Daoy (cell line): ENCODE measurements around the gene SMARCE1. TPM values are rescaled to one million over a fixed set of nuclear protein-coding genes. Genes with fewer than 3 reads are reported as not detected.

Experiments
- DNase-seq: peaks from one replicate; pipeline ENCODE4 v3.0.0-alpha.2; 2015; ENCODE audit warnings: low read depth
- total RNA-seq: library from RNA; depleted of rRNA; stranded (reverse); fragments of >200 nt; shearing (Covaris generic); gene quantifications from 2 replicates; pipeline ENCODE4 v1.2.3, GENCODE V29; 2014; rRNA removed

SMARCE1 gene
- total RNA-seq = 122 and 126 TPM in 2 replicates

DNA sequence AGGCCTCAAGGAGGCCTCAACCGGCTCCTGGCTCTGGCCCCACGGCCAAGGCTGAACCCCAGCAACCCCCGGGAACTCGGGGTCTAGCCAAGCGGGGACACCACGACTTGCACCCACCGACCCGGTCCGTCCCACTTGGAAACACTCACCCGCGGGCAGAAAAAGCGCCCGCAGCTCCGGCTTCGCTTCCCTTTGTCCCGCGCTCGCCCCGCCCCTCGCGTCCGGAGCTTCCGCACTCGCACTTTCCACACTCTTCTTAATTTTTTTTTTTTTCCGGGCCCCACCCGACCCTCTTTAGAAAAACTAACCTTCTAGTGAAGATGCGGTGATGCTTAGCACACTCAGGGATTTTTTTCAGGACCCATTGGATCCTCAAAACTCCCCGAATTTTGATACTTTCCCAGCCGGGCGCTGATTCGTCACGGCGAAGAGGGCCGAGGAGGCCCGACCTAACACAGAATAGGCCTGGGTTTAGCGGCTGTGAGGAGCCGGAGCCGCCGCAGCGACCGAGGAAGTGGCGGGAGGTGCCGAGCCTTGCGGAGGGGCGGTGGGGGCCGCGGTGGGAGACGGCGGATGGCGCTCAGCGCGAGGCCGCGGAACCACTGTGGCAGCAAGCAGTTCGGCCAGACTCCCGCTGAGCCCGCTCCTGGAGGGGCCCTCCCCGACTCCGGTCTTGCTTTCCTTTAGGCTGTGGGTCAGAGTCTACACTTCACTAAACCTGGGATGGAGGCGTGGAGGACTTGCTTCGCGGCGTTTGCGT is at the start of gene SMARCE1:
SMARCE1 (minus strand) TSS at position 195 of the 760 bp plus-strand sequence. CDS start 2,016 bp downstream, outside the sequence.
- DNase-seq = peak; percentile 84

- no peak for DNase-seq
Measured at GRCh38 chr17:40697297-40697696, 49.7 kb upstream of the SMARCE1 start.

DNA sequence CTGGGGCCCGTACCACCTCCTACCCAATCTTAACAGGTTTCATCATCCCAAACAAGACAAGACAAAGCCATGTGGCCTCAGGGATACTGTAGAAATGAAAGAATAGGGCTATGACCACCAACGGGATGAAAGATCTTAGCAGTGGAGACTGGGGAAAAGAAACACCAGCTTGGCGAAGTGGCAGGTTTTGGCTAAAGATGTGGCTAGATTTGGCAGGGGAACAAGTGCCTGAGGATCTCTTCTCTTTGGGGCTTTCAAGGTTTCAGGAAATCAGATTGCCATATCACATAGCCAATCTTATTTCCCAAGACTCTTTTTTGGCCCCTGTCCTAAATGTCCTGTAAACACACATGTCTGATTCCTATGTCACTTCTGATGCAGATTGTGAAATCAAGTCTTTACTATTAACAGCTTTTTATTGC is 49.0 kb upstream of the SMARCE1 start:
- DNase-seq = no peak

- DNase-seq = no peak
Measured at GRCh38 chr17:40695874-40696472, 48.4 kb upstream of the SMARCE1 start.

DNA sequence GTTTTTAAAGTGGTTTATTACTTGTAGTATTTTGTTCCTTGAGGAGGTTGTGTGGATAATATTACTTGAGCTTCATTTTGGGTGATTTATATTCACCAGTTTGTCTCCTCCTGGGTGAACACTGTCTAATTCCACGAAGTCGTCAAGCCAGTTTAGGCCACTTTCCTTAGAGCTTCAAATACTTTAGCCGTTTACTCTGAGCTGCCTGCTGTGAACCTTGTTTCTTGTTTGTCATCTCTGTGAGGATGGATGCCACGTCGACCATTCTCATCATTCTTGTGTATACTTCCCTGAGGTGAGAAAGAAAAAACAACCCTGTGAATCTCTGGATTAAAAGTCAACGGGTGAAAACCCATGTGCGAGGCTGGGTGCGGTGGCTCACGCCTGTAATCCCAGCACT is 47.0 kb upstream of the SMARCE1 start:
- no peak for DNase-seq

- DNase-seq = no peak
Measured at GRCh38 chr17:40687106-40687505, 39.5 kb upstream of the SMARCE1 start.

- no peak for DNase-seq
Measured at GRCh38 chr17:40686192-40686591, 38.6 kb upstream of the SMARCE1 start.

- no peak for DNase-seq
Measured at GRCh38 chr17:40680998-40681397, 33.4 kb upstream of the SMARCE1 start.

DNA sequence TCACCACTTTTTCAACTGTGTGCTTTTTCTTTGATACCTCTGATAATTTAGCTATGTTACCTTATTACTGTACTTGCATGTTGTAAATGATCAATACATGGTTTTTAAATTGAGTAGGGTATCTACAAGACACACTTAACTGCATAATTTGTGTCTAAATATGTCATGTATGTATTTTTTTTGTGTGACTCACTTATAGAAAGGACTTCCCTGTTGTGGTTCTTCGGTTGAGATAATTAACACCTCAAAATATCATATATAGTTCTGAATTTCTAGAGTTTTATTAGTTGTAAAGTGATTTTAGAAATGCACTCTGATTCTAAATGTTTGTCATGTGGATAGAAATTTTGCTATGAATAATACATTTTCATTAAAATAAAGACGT is 31.9 kb upstream of the SMARCE1 start:
- no peak for DNase-seq

- no peak for DNase-seq
Measured at GRCh38 chr17:40678902-40679522, 31.4 kb upstream of the SMARCE1 start.

GRCh38 chr17:40675905-40676304 is 28.3 kb upstream of the SMARCE1 start:
- DNase-seq = no peak

DNA sequence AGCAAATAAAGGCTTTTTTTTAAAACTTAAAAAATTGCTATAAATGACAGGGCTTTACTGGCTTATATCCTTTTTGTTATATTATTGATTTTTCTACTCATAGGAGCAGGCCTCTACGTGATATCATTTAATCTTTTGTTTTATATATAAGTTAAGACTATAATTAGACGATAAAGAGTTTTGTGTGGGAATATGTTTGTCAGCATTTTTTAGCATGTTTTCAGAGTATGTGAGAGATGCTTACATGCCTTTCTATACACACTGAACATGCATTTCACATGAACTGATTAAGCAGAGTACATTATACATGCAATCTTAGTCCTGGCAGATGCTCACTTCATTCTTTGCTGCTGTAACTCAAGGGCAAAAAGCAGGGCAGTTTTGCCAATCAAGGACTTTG is 25.0 kb upstream of the SMARCE1 start:
- DNase-seq = no peak

GRCh38 chr17:40671282-40671681 is 23.7 kb upstream of the SMARCE1 start:
- no peak for DNase-seq

GRCh38 chr17:40666331-40666730 is 18.7 kb upstream of the SMARCE1 start:
- no peak for DNase-seq

DNA sequence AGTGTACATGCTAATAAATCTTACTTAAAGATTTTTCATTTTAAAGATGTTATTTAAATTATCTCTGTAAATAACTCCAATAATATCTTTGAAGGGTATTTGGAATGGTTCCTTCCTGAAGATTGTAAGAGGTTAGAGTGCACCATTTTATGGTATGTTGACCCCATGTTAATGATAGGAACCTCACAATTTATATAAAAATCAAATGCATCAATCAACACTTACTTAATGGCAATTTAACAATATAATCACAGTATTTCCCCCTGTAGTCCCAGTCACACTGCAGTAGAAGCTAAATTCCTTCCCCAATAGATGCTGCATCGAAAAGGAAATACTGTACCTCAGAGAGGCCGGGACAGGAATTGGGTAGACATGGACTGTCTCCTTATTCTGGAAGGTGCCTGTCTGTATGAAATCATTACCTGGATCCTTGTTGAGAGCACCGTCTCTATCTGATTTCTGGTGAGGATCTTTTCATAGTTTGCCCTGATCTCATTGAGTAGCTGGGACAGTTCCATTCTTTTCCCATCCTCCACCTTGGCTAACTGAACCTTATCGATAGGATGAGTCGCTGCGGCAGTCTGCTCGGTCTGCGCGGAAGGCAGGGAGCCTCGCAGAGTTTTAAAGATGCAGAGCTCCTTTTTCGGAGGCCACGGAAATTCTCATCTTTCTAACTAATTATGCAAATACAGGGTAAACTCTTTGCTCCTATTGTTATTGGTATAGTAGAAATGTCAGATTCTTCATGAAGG is 17.1 kb upstream of the SMARCE1 start, which contains the start of gene KRT222:
KRT222 (minus strand) TSS at position 596 of the 752 bp plus-strand sequence; CDS start at position 518, 78 bp downstream.
- no peak for DNase-seq

DNA sequence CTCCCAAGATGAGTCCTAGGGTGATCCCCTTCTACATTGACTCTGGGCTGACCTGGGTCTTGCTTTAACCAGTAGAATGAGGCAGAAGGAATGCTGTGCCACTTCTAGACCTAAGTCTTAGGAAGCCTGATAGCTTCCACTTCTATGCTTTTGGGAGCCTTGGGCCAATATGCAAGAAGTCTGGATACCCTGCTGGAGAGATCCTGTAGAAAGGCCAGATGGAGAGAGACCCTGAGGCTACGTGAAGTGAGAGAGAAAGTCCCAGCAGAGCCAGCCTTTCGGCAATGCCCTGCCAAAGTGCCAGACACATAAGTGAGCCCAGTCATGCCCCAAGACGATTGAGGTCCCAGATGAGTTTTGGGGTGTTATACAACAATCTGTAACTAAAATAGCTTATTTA is 15.6 kb upstream of the SMARCE1 start:
- no peak for DNase-seq

DNA sequence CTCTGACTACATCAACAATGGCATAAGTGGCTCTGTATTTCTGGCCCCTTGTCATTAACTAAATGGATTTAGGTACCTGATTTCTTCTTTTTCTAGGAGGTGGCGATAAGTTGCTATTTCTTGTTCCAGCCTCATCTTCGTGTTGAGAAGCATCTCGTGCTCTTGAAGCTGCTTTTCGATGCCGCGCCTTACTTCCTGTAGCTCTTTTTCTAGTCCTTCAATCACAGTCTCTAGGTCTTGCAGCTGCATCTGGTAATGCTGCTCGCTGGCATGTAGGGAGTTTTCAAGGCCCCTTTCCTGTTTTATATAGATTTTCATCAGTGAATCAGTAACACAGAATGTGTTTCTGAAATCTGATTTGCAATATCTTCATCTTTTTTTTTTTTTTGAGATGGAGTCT is 12.3 kb upstream of the SMARCE1 start:
- no peak for DNase-seq

- DNase-seq = no peak
Measured at GRCh38 chr17:40658396-40658795, 10.8 kb upstream of the SMARCE1 start.

- DNase-seq = no peak
Measured at GRCh38 chr17:40651939-40652338, 4.3 kb upstream of the SMARCE1 start.

DNA sequence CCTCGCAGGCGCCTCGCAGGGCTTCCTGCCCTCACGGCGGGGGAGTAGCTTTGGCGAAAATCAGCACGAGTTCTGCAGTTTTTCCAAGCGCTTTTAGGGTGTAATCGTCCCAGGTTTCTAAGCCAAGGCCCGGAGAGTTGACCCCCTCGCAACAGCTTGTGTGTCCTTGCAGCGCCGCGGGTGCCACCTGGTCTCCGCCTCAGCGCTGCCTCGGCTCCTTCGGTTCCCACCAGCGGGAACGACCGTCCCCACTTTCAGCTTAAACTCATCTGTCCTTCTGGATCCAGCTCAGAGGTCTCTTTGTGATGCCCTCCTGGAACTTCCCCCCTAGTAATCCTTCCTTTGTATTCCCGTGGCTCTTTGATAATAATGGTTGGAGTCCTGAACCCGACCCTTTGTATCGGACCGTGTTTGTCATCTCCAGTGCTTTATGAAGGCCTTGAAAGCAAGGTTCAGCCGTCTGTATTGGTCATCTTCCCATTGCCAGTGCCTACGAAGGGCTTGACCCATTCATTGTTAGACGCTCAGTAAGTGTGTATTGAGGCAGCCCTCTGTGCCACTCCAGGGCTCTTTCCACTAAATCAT is 858 bp upstream of the SMARCE1 start:
- DNase-seq = peak; percentile 24

GRCh38 chr17:40646791-40647623 is 611 bp downstream of the SMARCE1 start:
- peak; percentile 58 for DNase-seq
